Mucosa of rectum (tissue), 2 donors: Measurements from ENCODE around the gene TSC2.
A peak's percentile ranks its signal among the peaks of the same experiment; 100 is the strongest.

Source experiments
- H3K27ac ChIP-seq, 2 donors: one replicate each; pipeline ENCODE4 v1.7.0; 2013; ENCODE audit warnings: inconsistent platforms in 2 of 2, low read depth in 2 of 2, low read length in 2 of 2
- H3K27me3 ChIP-seq, 2 donors: one replicate each; pipeline ENCODE4 v1.7.0; 2013; ENCODE audit warnings: low read length in 2 of 2; ENCODE audit not compliant: control insufficient read depth in 2 of 2, insufficient read depth in 2 of 2
- H3K36me3 ChIP-seq, 2 donors: one replicate each; pipeline ENCODE4 v1.7.0; 2013; ENCODE audit warnings: low read length in 2 of 2; ENCODE audit not compliant: control insufficient read depth in 2 of 2, insufficient read depth in 2 of 2
- H3K4me1 ChIP-seq, 2 donors: one replicate each; pipeline ENCODE4 v1.7.0; 2013; ENCODE audit warnings: low read length in 2 of 2, mild to moderate bottlenecking in 1 of 2; ENCODE audit not compliant: control insufficient read depth in 2 of 2, insufficient read depth in 2 of 2
- H3K4me3 ChIP-seq, 2 donors: one replicate each; pipeline ENCODE4 v1.7.0; 2013; ENCODE audit warnings: low read length in 2 of 2
- H3K9ac ChIP-seq, 2 donors: one replicate each; pipeline ENCODE4 v1.7.0; 2013; ENCODE audit warnings: low read length in 2 of 2, low read depth in 1 of 2, mild to moderate bottlenecking in 1 of 2
- H3K9me3 ChIP-seq, 2 donors: one replicate each; pipeline ENCODE4 v1.7.0; 2013; ENCODE audit warnings: low read length in 2 of 2; ENCODE audit not compliant: control insufficient read depth in 2 of 2
- donor health status: healthy.
- donor health status: Normal muscosa, but diverticular disease.

TSC2 gene

GRCh38 chr16:2047330-2048115 is at the start of gene TSC2, which contains the start of gene NTHL1:
TSS of gene TSC2 (plus strand) at chr16:2047985. CDS start at chr16:2048616, 631 bp downstream.
TSS of gene NTHL1 (minus strand) at chr16:2047834. CDS start at chr16:2047823, 11 bp downstream.
- peak within 1 kb of the TSS; percentile 77 to 80 for H3K27ac ChIP-seq
- peaks cover 35 to 43% of the 10 kb centered on the region in 2 donors for H3K4me1 ChIP-seq

GRCh38 chr16:1998360-1998835 is 49.4 kb upstream of the TSC2 start:
- Histone ChIP-seq H3K4me1 (peaks cover under 1 to 7% of the 10 kb centered on the region in 2 donors), H3K27me3 (no peaks in the 10 kb centered on the region), H3K4me3 (no peak overlapping the region), H3K9me3 (no peaks in the 10 kb centered on the region), H3K36me3 (peaks cover 45 to 48% of the 10 kb centered on the region in 2 donors), H3K27ac (peak overlapping the region in 1 of 2 donors; percentile 52), H3K9ac (no peak overlapping the region)

More at GRCh38 chr16:2047330-2048115, at the start of gene TSC2, which contains the start of gene NTHL1:
- peaks cover 5 to 13% of the 10 kb centered on the region in 2 donors for H3K36me3 ChIP-seq
- no peaks in the 10 kb centered on the region for H3K9me3 ChIP-seq
- H3K4me3 ChIP-seq, result peak within 1 kb of the TSS; percentile 72 to 92
- H3K9ac ChIP-seq, result peak within 1 kb of the TSS; percentile 65 to 74
- H3K27me3 ChIP-seq, result no peaks in the 10 kb centered on the region

GRCh38 chr16:1998852-1999801 is 48.7 kb upstream of the TSC2 start:
- Histone ChIP-seq H3K27ac (no peak overlapping the region), H3K4me3 (no peak overlapping the region), H3K9me3 (no peaks in the 10 kb centered on the region), H3K9ac (no peak overlapping the region), H3K27me3 (no peaks in the 10 kb centered on the region), H3K36me3 (peaks cover 45 to 48% of the 10 kb centered on the region in 2 donors), H3K4me1 (peaks cover 7 to 12% of the 10 kb centered on the region in 2 donors)

GRCh38 chr16:1999866-2000514 is 47.8 kb upstream of the TSC2 start:
- Histone ChIP-seq H3K9me3 (no peaks in the 10 kb centered on the region), H3K4me1 (peaks cover 11 to 20% of the 10 kb centered on the region in 2 donors), H3K36me3 (peaks cover 45 to 48% of the 10 kb centered on the region in 2 donors), H3K27ac (no peak overlapping the region), H3K9ac (no peak overlapping the region), H3K27me3 (no peaks in the 10 kb centered on the region), H3K4me3 (no peak overlapping the region)

- no peak overlapping the region for H3K4me3 ChIP-seq
- peaks cover 11 to 20% of the 10 kb centered on the region in 2 donors for H3K4me1 ChIP-seq
- H3K9me3 ChIP-seq, result no peaks in the 10 kb centered on the region
- H3K27me3 ChIP-seq, result no peaks in the 10 kb centered on the region
- H3K9ac ChIP-seq, result no peak overlapping the region
- no peak overlapping the region for H3K27ac ChIP-seq
- H3K36me3 ChIP-seq, result peaks cover 45 to 48% of the 10 kb centered on the region in 2 donors
These were observed 46.8 kb upstream of the TSC2 start for GRCh38 chr16:2001035-2001434.

- H3K27me3 ChIP-seq, result no peaks in the 10 kb centered on the region
- peaks cover 45 to 48% of the 10 kb centered on the region in 2 donors for H3K36me3 ChIP-seq
- no peak overlapping the region for H3K27ac ChIP-seq
- no peaks in the 10 kb centered on the region for H3K9me3 ChIP-seq
- no peak overlapping the region for H3K4me3 ChIP-seq
- peaks cover 11 to 19% of the 10 kb centered on the region in 2 donors for H3K4me1 ChIP-seq
- H3K9ac ChIP-seq, result no peak overlapping the region
These were observed 46.1 kb upstream of the TSC2 start for GRCh38 chr16:2001456-2002355.

GRCh38 chr16:2002406-2003230 is 45.2 kb upstream of the TSC2 start:
- peaks cover 42 to 44% of the 10 kb centered on the region in 2 donors for H3K36me3 ChIP-seq

GRCh38 chr16:2003231-2003826 is 44.5 kb upstream of the TSC2 start:
- peak overlapping the region in 1 of 2 donors; percentile 45 for H3K9ac ChIP-seq
- no peaks in the 10 kb centered on the region for H3K9me3 ChIP-seq
- peaks cover 37 to 39% of the 10 kb centered on the region in 2 donors for H3K36me3 ChIP-seq
- no peaks in the 10 kb centered on the region for H3K27me3 ChIP-seq
- peaks cover 25 to 26% of the 10 kb centered on the region in 2 donors for H3K4me1 ChIP-seq
- H3K27ac ChIP-seq, result peak overlapping the region in 1 of 2 donors; percentile 71
- H3K4me3 ChIP-seq, result no peak overlapping the region

More at GRCh38 chr16:2002406-2003230, 45.2 kb upstream of the TSC2 start:
- H3K4me3 ChIP-seq, result no peak overlapping the region
- H3K4me1 ChIP-seq, result peaks cover 18 to 19% of the 10 kb centered on the region in 2 donors
- H3K9ac ChIP-seq, result no peak overlapping the region
- H3K27me3 ChIP-seq, result no peaks in the 10 kb centered on the region
- H3K27ac ChIP-seq, result no peak overlapping the region
- H3K9me3 ChIP-seq, result no peaks in the 10 kb centered on the region
